ENCODE data around the gene RFX5. TPM values are rescaled to one million over a fixed set of nuclear protein-coding genes. Genes with fewer than 3 reads are reported as not detected.

The RFX5 gene
- total RNA-seq, 4 donors from 2014 or later: 22.9 to 66.4 (median 34.1) TPM

- Histone ChIP-seq H3K4me3 (no peak overlapping the region), H3K27me3 (no peaks in the 10 kb centered on the region), H3K36me3 (no peaks in the 10 kb centered on the region), H3K4me1 (no peaks in the 10 kb centered on the region), H3K27ac (no peak overlapping the region), H3K9me3 (no peaks in the 10 kb centered on the region)
- no peak for DNase-seq
- no peak for TF ChIP-seq CTCF (IDR thresholded peaks at IDR 0.05)
- no peak for TF ChIP-seq POLR2A (IDR thresholded peaks at IDR 0.05)
- intact Hi-C loops (cut with DNase I; ENCODE audit: low total_unique reads): loop anchor here (10.0 kb wide), 1 partner anchor 100 kb away; the partner anchor contains the start of gene PSMB4
Measured at GRCh38 chr1:151294742-151295462, 52.1 kb downstream of the RFX5 start.

GRCh38 chr1:151293093-151293492, 54.0 kb downstream of the RFX5 start:
- intact Hi-C loops (cut with DNase I; ENCODE audit: low total_unique reads): loop anchor here (10.0 kb wide), 1 partner anchor 102 kb away; the partner anchor contains the start of gene PSMB4
- Histone ChIP-seq H3K36me3 (no peaks in the 10 kb centered on the region), H3K4me3 (no peak overlapping the region), H3K27me3 (no peaks in the 10 kb centered on the region), H3K27ac (no peak overlapping the region), H3K9me3 (no peaks in the 10 kb centered on the region), H3K4me1 (no peaks in the 10 kb centered on the region)
- no peak for DNase-seq
- TF ChIP-seq CTCF (IDR thresholded peaks at IDR 0.05) (no peak), POLR2A (IDR thresholded peaks at IDR 0.05) (no peak)

GRCh38 chr1:151292207-151293030, 54.6 kb downstream of the RFX5 start:
- TF ChIP-seq CTCF (IDR thresholded peaks at IDR 0.05) (no peak), POLR2A (IDR thresholded peaks at IDR 0.05) (no peak)
- H3K4me1 ChIP-seq: no peaks in the 10 kb centered on the region
- no peak for DNase-seq
- H3K27me3 ChIP-seq: no peaks in the 10 kb centered on the region
- H3K36me3 ChIP-seq: no peaks in the 10 kb centered on the region
- H3K27ac ChIP-seq: no peak overlapping the region
- H3K4me3 ChIP-seq: no peak overlapping the region
- intact Hi-C loops (cut with DNase I; ENCODE audit: low total_unique reads): loop anchor here (10.0 kb wide), 1 partner anchor 102 kb away; the partner anchor contains the start of gene PSMB4
- no peaks in the 10 kb centered on the region for H3K9me3 ChIP-seq

- H3K9me3 ChIP-seq: no peaks in the 10 kb centered on the region
- H3K4me3 ChIP-seq: no peak overlapping the region
- no peaks in the 10 kb centered on the region for H3K36me3 ChIP-seq
- intact Hi-C loops (cut with DNase I; ENCODE audit: low total_unique reads): loop anchor here (10.0 kb wide), 1 partner anchor 104 kb away; the partner anchor contains the start of gene PSMB4
- no peaks in the 10 kb centered on the region for H3K27me3 ChIP-seq
- no peak for TF ChIP-seq CTCF (IDR thresholded peaks at IDR 0.05)
- H3K27ac ChIP-seq: no peak overlapping the region
- no peak for DNase-seq
- H3K4me1 ChIP-seq: no peaks in the 10 kb centered on the region
Measured at GRCh38 chr1:151290709-151291303, 56.2 kb downstream of the RFX5 start.

Small RNA genes within 50 kb of the gene (small RNA-seq; reads per million reads assigned to genes)
- gene RN7SL444P: not detected

Other genes with a start within 250 kb of the RFX5 start
- gene SEMA6C, start 200.6 kb downstream of the RFX5 start, total RNA-seq: 10 to 100 TPM in 2 of 4 donors, 1 to 10 TPM in 1, under 1 TPM in 1; 0.88 to 31.3 (median 10.4) TPM
- gene TNFAIP8L2, start 190.6 kb downstream of the RFX5 start, total RNA-seq: 10 to 100 TPM in 1 of 4 donors, 1 to 10 TPM in 3; 1.0 to 27.1 (median 3.1) TPM
- 10 to 100 TPM in 2 of 4 donors, 1 to 10 TPM in 2; 6.4 to 32.9 (median 11.1) TPM for gene LYSMD1, start 181.3 kb downstream of the RFX5 start, total RNA-seq
- 100 to 1,000 TPM in 1 of 4 donors, 10 to 100 TPM in 2, 1 to 10 TPM in 1; 3.2 to 186 (median 21.3) TPM for gene SCNM1, start 181.1 kb downstream of the RFX5 start, total RNA-seq
- under 1 TPM in 1 of 4 donors, not detected in 3; 0.26 TPM for gene TMOD4, start 171.3 kb downstream of the RFX5 start, total RNA-seq
- gene VPS72, start 157.1 kb downstream of the RFX5 start, total RNA-seq: 10 to 100 TPM; 22.3 to 53.5 (median 32.7) TPM
- 100 to 1,000 TPM in 2 of 4 donors, 10 to 100 TPM in 2; 66.8 to 240 (median 92.6) TPM for gene PIP5K1A, start 148.7 kb downstream of the RFX5 start, total RNA-seq
- gene PSMD4, start 92.5 kb downstream of the RFX5 start, total RNA-seq: 100 to 1,000 TPM in 1 of 4 donors, 10 to 100 TPM in 3; 73.5 to 114 (median 89.1) TPM
- 10 to 100 TPM in 2 of 4 donors, 1 to 10 TPM in 2; 6.4 to 31.9 (median 10.9) TPM for gene ZNF687, start 65.0 kb downstream of the RFX5 start, total RNA-seq
- 100 to 1,000 TPM in 1 of 4 donors, 10 to 100 TPM in 3; 15.9 to 155 (median 44.1) TPM for gene PI4KB, start 19.8 kb downstream of the RFX5 start, total RNA-seq
- 100 to 1,000 TPM in 1 of 4 donors, 10 to 100 TPM in 3; 38.2 to 108 (median 61.6) TPM for gene SELENBP1, start 25.5 kb upstream of the RFX5 start, total RNA-seq
- gene PSMB4, start 52.3 kb upstream of the RFX5 start, total RNA-seq: 100 to 1,000 TPM; 192 to 336 (median 244) TPM
- gene POGZ, start 112.2 kb upstream of the RFX5 start, total RNA-seq: 100 to 1,000 TPM in 1 of 4 donors, 10 to 100 TPM in 3; 34.3 to 191 (median 62.8) TPM
- 1 to 10 TPM in 2 of 4 donors, under 1 TPM in 2; under 0.01 to 7.3 (median 0.85) TPM for gene CGN, start 164.1 kb upstream of the RFX5 start, total RNA-seq
- 1 to 10 TPM in 3 of 4 donors, under 1 TPM in 1; 0.29 to 7.3 (median 5.0) TPM for gene TUFT1, start 193.1 kb upstream of the RFX5 start, total RNA-seq

Measured in uterus (tissue), 4 donors.